Skeletal muscle tissue (tissue), 4 donors: ENCODE measurements around the gene ABCG4. TPM values are rescaled to one million over a fixed set of nuclear protein-coding genes. Genes with fewer than 3 reads are reported as not detected.
"Not testable (repeated sequence)": the region's sequence is repeated elsewhere in the genome, so short reads cannot be mapped to it uniquely, and the experiment has no call there.

Source experiments
- H3K27ac ChIP-seq: one replicate; pipeline ENCODE4 v1.7.0; 2013; ENCODE audit warnings: mild to moderate bottlenecking, low read depth, low read length, inconsistent platforms
- H3K27me3 ChIP-seq, 3 donors: one replicate each; pipeline ENCODE4 v1.7.0; 2013; ENCODE audit warnings: low read length in 3 of 3; ENCODE audit not compliant: control insufficient read depth in 3 of 3, insufficient read depth in 3 of 3
- H3K36me3 ChIP-seq, 3 donors: one replicate each; pipeline ENCODE4 v1.7.0; 2013; ENCODE audit warnings: low read length in 3 of 3; ENCODE audit not compliant: control insufficient read depth in 3 of 3, insufficient read depth in 3 of 3
- H3K4me1 ChIP-seq, 3 donors: one replicate each; pipeline ENCODE4 v1.7.0; 2013; ENCODE audit warnings: low read length in 3 of 3, mild to moderate bottlenecking in 3 of 3; ENCODE audit not compliant: control insufficient read depth in 3 of 3, insufficient read depth in 3 of 3
- H3K4me3 ChIP-seq, 3 donors: one replicate each; pipeline ENCODE4 v1.7.0; 2013; ENCODE audit warnings: low read length in 3 of 3
- H3K9ac ChIP-seq, 3 donors: one replicate each; pipeline ENCODE4 v1.7.0; 2013; ENCODE audit warnings: low read length in 3 of 3, mild to moderate bottlenecking in 3 of 3, moderate library complexity in 2 of 3, low read depth in 1 of 3
- H3K9me3 ChIP-seq, 3 donors: one replicate each; pipeline ENCODE4 v1.7.0; 2013; ENCODE audit warnings: low read length in 3 of 3; ENCODE audit not compliant: control insufficient read depth in 3 of 3
- total RNA-seq: library from RNA; depleted of rRNA; stranded (reverse); fragments of >200 nt; gene quantifications from one replicate; pipeline ENCODE4 v1.2.3, GENCODE V29; 2014
- donor health status: Osteomylitis.

The ABCG4 gene
- total RNA-seq, 1 donor from 2014 or later, result under 0.01 TPM

- Histone ChIP-seq H3K36me3 (peaks cover 0 to 1% (median under 1%) of the 10 kb centered on the region in 3 donors), H3K27ac (no peak overlapping the region), H3K4me3 (no peak overlapping the region), H3K4me1 (no peaks in the 10 kb centered on the region), H3K9me3 (no peaks in the 10 kb centered on the region), H3K27me3 (peaks cover 0 to 15% (median 6%) of the 10 kb centered on the region in 3 donors), H3K9ac (no peak overlapping the region)
These were observed 40.0 kb downstream of the ABCG4 start for GRCh38 chr11:119188887-119189286.

GRCh38 chr11:119189393-119189792, 40.5 kb downstream of the ABCG4 start:
- H3K27me3 ChIP-seq, result peaks cover 0 to 15% (median 6%) of the 10 kb centered on the region in 3 donors
- H3K9me3 ChIP-seq, result no peaks in the 10 kb centered on the region
- H3K4me3 ChIP-seq, result no peak overlapping the region
- H3K27ac ChIP-seq, result no peak overlapping the region
- H3K36me3 ChIP-seq, result no peaks in the 10 kb centered on the region
- no peak overlapping the region for H3K9ac ChIP-seq
- H3K4me1 ChIP-seq, result no peaks in the 10 kb centered on the region

GRCh38 chr11:119190531-119190930, 41.7 kb downstream of the ABCG4 start:
- Histone ChIP-seq H3K9me3 (no peaks in the 10 kb centered on the region), H3K4me1 (no peaks in the 10 kb centered on the region), H3K27ac (no peak overlapping the region), H3K27me3 (peaks cover 0 to 15% (median 6%) of the 10 kb centered on the region in 3 donors), H3K9ac (no peak overlapping the region), H3K36me3 (no peaks in the 10 kb centered on the region), H3K4me3 (no peak overlapping the region)

GRCh38 chr11:119191265-119191664, 42.4 kb downstream of the ABCG4 start:
- not testable (repeated sequence) for H3K4me1 ChIP-seq, H3K36me3 ChIP-seq, H3K9me3 ChIP-seq, H3K27ac ChIP-seq, H3K4me3 ChIP-seq, H3K9ac ChIP-seq
- H3K27me3 ChIP-seq, result peaks cover 0 to 10% (median 4%) of the 10 kb centered on the region in 3 donors

- Histone ChIP-seq H3K9me3 (no peaks in the 10 kb centered on the region), H3K27me3 (peaks cover 0 to 5% (median 0%) of the 10 kb centered on the region in 3 donors), H3K27ac (no peak overlapping the region), H3K4me1 (no peaks in the 10 kb centered on the region), H3K9ac (no peak overlapping the region), H3K4me3 (no peak overlapping the region), H3K36me3 (no peaks in the 10 kb centered on the region)
These were observed 43.3 kb downstream of the ABCG4 start for GRCh38 chr11:119192111-119192510.

GRCh38 chr11:119193001-119193400, 44.1 kb downstream of the ABCG4 start:
- no peaks in the 10 kb centered on the region for H3K4me1 ChIP-seq
- no peaks in the 10 kb centered on the region for H3K9me3 ChIP-seq
- H3K27me3 ChIP-seq, result no peaks in the 10 kb centered on the region
- no peak overlapping the region for H3K4me3 ChIP-seq
- H3K36me3 ChIP-seq, result no peaks in the 10 kb centered on the region
- no peak overlapping the region for H3K9ac ChIP-seq
- H3K27ac ChIP-seq, result no peak overlapping the region

GRCh38 chr11:119193626-119194025, 44.8 kb downstream of the ABCG4 start:
- Histone ChIP-seq H3K27me3 (no peaks in the 10 kb centered on the region), H3K27ac (no peak overlapping the region), H3K4me1 (no peaks in the 10 kb centered on the region), H3K9me3 (no peaks in the 10 kb centered on the region), H3K36me3 (no peaks in the 10 kb centered on the region), H3K4me3 (no peak overlapping the region), H3K9ac (no peak overlapping the region)

GRCh38 chr11:119194811-119195440, 46.1 kb downstream of the ABCG4 start:
- Histone ChIP-seq H3K27me3 (no peaks in the 10 kb centered on the region), H3K4me1 (no peaks in the 10 kb centered on the region)

GRCh38 chr11:119195680-119196079, 46.8 kb downstream of the ABCG4 start:
- H3K4me3 ChIP-seq, result no peak overlapping the region
- H3K27ac ChIP-seq, result no peak overlapping the region
- H3K4me1 ChIP-seq, result no peaks in the 10 kb centered on the region
- H3K9ac ChIP-seq, result no peak overlapping the region
- no peaks in the 10 kb centered on the region for H3K27me3 ChIP-seq
- no peaks in the 10 kb centered on the region for H3K9me3 ChIP-seq
- H3K36me3 ChIP-seq, result no peaks in the 10 kb centered on the region

More at GRCh38 chr11:119194811-119195440, 46.1 kb downstream of the ABCG4 start:
- Histone ChIP-seq H3K9ac (no peak overlapping the region), H3K27ac (no peak overlapping the region), H3K4me3 (no peak overlapping the region), H3K36me3 (no peaks in the 10 kb centered on the region), H3K9me3 (no peaks in the 10 kb centered on the region)

- Histone ChIP-seq H3K9ac (no peak overlapping the region), H3K9me3 (no peaks in the 10 kb centered on the region), H3K36me3 (no peaks in the 10 kb centered on the region), H3K4me3 (no peak overlapping the region), H3K27ac (no peak overlapping the region), H3K4me1 (no peaks in the 10 kb centered on the region), H3K27me3 (no peaks in the 10 kb centered on the region)
These were observed 48.1 kb downstream of the ABCG4 start for GRCh38 chr11:119196833-119197483.
